IMR-90 (cell line): ENCODE results near the gene VAMP8. TPM values are rescaled to one million over a fixed set of nuclear protein-coding genes. Genes with fewer than 3 reads are reported as not detected.

ENCODE experiments used
- ATAC-seq: fragments of 200-7000 bp; cut with Tn5 transposase; 2 replicates; pipeline ENCODE4 v1.9.1; 2020; ENCODE audit warnings: low read depth, mild to moderate bottlenecking, moderate library complexity
- BruUV-seq: library from RNA; stranded (reverse); fragments of 400-500 nt; replicated peaks from 2 replicates; lab custom pipeline; 2021; lab: Mats Ljungman, UMichigan
- CTCF ChIA-PET: fragments of 300-600 bp; formaldehyde crosslinking; extraction: SDS; loops from one replicate; lab custom pipeline; 2021; ENCODE audit warnings: antibody characterized with exemption; lab: Yijun Ruan, JAX
- POLR2A ChIA-PET: fragments of 300-600 bp; sonication (Branson Sonifier 250); formaldehyde crosslinking; loops from one replicate; lab custom pipeline; 2022; ENCODE audit warnings: antibody characterized with exemption; ENCODE audit not compliant: unreplicated experiment; lab: Charles Lee
- DNase-seq: peaks from one replicate; pipeline ENCODE4 v3.0.0; 2013
- H2AFZ ChIP-seq: replicated peaks from 2 replicates; pipeline ENCODE3; 2013; ENCODE audit warnings: low read length, mild to moderate bottlenecking; ENCODE audit not compliant: poor library complexity
- H2AK5ac ChIP-seq: 2 replicates; pipeline ENCODE4 v1.6.1; 2013; ENCODE audit warnings: low read depth, low read length, inconsistent platforms
- H2AK9ac ChIP-seq: replicated peaks from 2 replicates; pipeline ENCODE3; 2013; ENCODE audit warnings: mild to moderate bottlenecking, low read depth, low read length, moderate library complexity; ENCODE audit not compliant: poor library complexity
- H2BK120ac ChIP-seq: 2 replicates; pipeline ENCODE4 v1.6.1; 2013; ENCODE audit warnings: low read depth, low read length, inconsistent platforms
- H2BK15ac ChIP-seq: 3 replicates; pipeline ENCODE4 v1.6.1; 2013; ENCODE audit warnings: low read depth, low read length, inconsistent platforms
- H2BK20ac ChIP-seq: 2 replicates; pipeline ENCODE4 v1.6.1; 2013; ENCODE audit warnings: low read depth, mild to moderate bottlenecking, inconsistent platforms, low read length, moderate library complexity
- H2BK5ac ChIP-seq: 2 replicates; pipeline ENCODE4 v1.6.1; 2013; ENCODE audit warnings: mild to moderate bottlenecking, low read depth, low read length, inconsistent platforms; ENCODE audit not compliant: poor library complexity, severe bottlenecking
- H3K14ac ChIP-seq: replicated peaks from 2 replicates; pipeline ENCODE4 v1.6.1; 2013; ENCODE audit warnings: low read depth, low read length, inconsistent platforms
- H3K18ac ChIP-seq: 2 replicates; pipeline ENCODE4 v1.6.1; 2013; ENCODE audit warnings: low read depth, low read length, control low read depth
- H3K23ac ChIP-seq: 2 replicates; pipeline ENCODE4 v1.6.1; 2013; ENCODE audit warnings: low read depth, low read length, inconsistent platforms
- H3K27ac ChIP-seq: 2 replicates; pipeline ENCODE4 v1.5.1; 2013; ENCODE audit warnings: mild to moderate bottlenecking, control low read depth, low read length; ENCODE audit not compliant: insufficient read depth
- H3K27me3 ChIP-seq: 2 replicates; pipeline ENCODE4 v1.6.1; 2013; ENCODE audit warnings: low read length; ENCODE audit not compliant: control insufficient read depth, insufficient read depth
- H3K36me3 ChIP-seq: 2 replicates; pipeline ENCODE4 v1.6.1; 2013; ENCODE audit warnings: low read length, mixed read lengths; ENCODE audit not compliant: control insufficient read depth, insufficient read depth
- H3K4ac ChIP-seq: 2 replicates; pipeline ENCODE4 v1.6.1; 2013; ENCODE audit warnings: low read depth, low read length, inconsistent platforms
- H3K4me1 ChIP-seq: 2 replicates; pipeline ENCODE4 v1.6.1; 2013; ENCODE audit warnings: low read length, mixed read lengths; ENCODE audit not compliant: control insufficient read depth, insufficient read depth
- H3K4me2 ChIP-seq: 2 replicates; pipeline ENCODE4 v1.6.1; 2013; ENCODE audit warnings: low read depth, mild to moderate bottlenecking, control low read depth, low read length, moderate library complexity
- H3K4me3 ChIP-seq: 2 replicates; pipeline ENCODE4 v1.5.1; 2013; ENCODE audit warnings: low read depth, mild to moderate bottlenecking, control low read depth, low read length, moderate library complexity; ENCODE audit not compliant: insufficient read depth
- H3K56ac ChIP-seq: 2 replicates; pipeline ENCODE4 v1.6.1; 2013; ENCODE audit warnings: low read length, inconsistent platforms; ENCODE audit not compliant: insufficient read depth; ENCODE audit errors: extremely low read depth
- H3K79me1 ChIP-seq, 2 experiments: 2 replicates each; pipeline ENCODE4 v1.6.1; 2013; ENCODE audit warnings: low read length in 2 of 2, inconsistent platforms in 1 of 2, low read depth in 1 of 2
- H3K9ac ChIP-seq: 2 replicates; pipeline ENCODE4 v1.6.1; 2013; ENCODE audit warnings: low read depth, low read length, control low read depth
- H3K9me1 ChIP-seq: 2 replicates; pipeline ENCODE4 v1.6.1; 2013; ENCODE audit warnings: low read length, inconsistent platforms; ENCODE audit not compliant: insufficient read depth
- H3K9me3 ChIP-seq: 2 replicates; pipeline ENCODE4 v1.6.1; 2013; ENCODE audit warnings: low read length; ENCODE audit not compliant: control insufficient read depth, insufficient read depth
- H4K20me1 ChIP-seq: 2 replicates; pipeline ENCODE4 v1.6.1; 2013; ENCODE audit warnings: low read length, inconsistent platforms; ENCODE audit not compliant: insufficient read depth
- H4K5ac ChIP-seq: 2 replicates; pipeline ENCODE4 v1.6.1; 2013; ENCODE audit warnings: mild to moderate bottlenecking, low read depth, low read length, control low read depth
- H4K8ac ChIP-seq, 2 experiments: 2 replicates each; pipeline ENCODE4 v1.6.1; 2013; ENCODE audit warnings: low read depth in 2 of 2, low read length in 2 of 2, control low read depth in 1 of 2, inconsistent platforms in 1 of 2
- H4K91ac ChIP-seq: 2 replicates; pipeline ENCODE4 v1.6.1; 2013; ENCODE audit warnings: low read depth, low read length, inconsistent platforms; ENCODE audit not compliant: insufficient read depth
- MAZ ChIP-seq: IDR thresholded peaks from 2 replicates; pipeline ENCODE4 v1.6.1; 2012; ENCODE audit warnings: low read depth, mild to moderate bottlenecking, low read length, improper control_type of control experiment, moderate library complexity, borderline replicate concordance
- POLR2A ChIP-seq: IDR thresholded peaks from 2 replicates; pipeline ENCODE4 v1.6.1; 2012; ENCODE audit warnings: mild to moderate bottlenecking, low read depth, low read length
- WGBS, 2 experiments: methylation state at CpG; one replicate each; pipeline versions ENCODE4 v1.1.5 to v1.1.7; 2013; ENCODE audit warnings: missing lambda C conversion rate in 2 of 2; ENCODE audit not compliant: insufficient read length in 1 of 2; ENCODE audit errors: extremely low coverage in 2 of 2; 5-methylcytosine and 5-hydroxymethylcytosine counted together
- dilution Hi-C: fragments of 300-500 bp; cut with HindIII; formaldehyde crosslinking; loops from one replicate; pipeline ENCODE4 v1.14.3; 2018; ENCODE audit warnings: low sequenced_read_pairs; ENCODE audit not compliant: unreplicated experiment
- in situ Hi-C: fragments of 300-500 bp; cut with MboI; formaldehyde crosslinking; loops from 3 replicates; pipeline ENCODE4 v1.14.3; 2019; ENCODE audit warnings: low sequenced_read_pairs, inconsistent platforms, mixed read lengths
- intact Hi-C: fragments of 100-400 bp; cut with micrococcal nuclease; formaldehyde crosslinking; loops from 2 replicates; pipeline ENCODE4 v1.10.0; 2022
- polyA plus RNA-seq, 3 experiments: library from polyadenylated mRNA; depleted of rRNA; stranded (reverse); fragments of >200 nt; gene quantifications; 2 replicates each; pipeline ENCODE4 v1.2.3, GENCODE V29; 2012; ENCODE audit warnings: low replicate concordance in 1 of 3
- total RNA-seq: library from RNA; depleted of rRNA; stranded (reverse); fragments of >200 nt; gene quantifications from 2 replicates; pipeline ENCODE4 v1.2.3, GENCODE V29; 2012

Gene VAMP8
- total and polyA plus RNA-seq, 2 of the 4 experiments (the other 2 are of a cell fraction): 0.90 to 1.9 TPM

DNA sequence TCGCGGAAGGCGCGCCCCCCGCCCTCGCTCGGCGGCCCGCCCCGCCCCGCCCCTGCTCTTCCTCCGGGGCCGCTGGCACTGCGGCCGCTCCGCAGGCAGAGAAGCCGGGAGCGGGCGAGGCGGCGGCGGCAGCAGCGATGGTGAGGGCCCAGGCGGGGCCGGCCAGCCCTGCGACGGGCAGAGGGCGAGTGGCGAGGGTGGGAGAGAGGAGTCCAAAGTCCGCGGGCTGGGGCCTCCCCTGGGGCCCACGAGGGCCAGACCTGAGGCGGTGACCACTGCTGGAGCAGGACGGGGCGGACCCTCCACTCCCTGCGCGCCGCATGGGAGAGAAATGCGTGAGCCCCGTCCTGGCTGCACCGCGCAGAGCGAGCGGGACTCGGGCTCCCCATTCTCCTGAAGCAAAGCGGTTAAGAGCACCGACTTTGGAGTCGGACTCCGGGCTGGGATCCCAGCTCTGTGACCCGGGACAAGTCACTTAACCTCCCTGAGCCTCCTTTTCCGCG lies 7.0 kb downstream of the VAMP8 start, which contains the start of gene VAMP5:
Gene VAMP5, plus strand, starts transcription at position 78 of the 503 bp plus-strand sequence. Its CDS starts 60 bp downstream, at position 138.
- Histone ChIP-seq H3K4ac (peak within 1 kb of the TSS; percentile 97), H3K9me1 (peaks cover 17% of the 10 kb centered on the region), H3K23ac (peak within 1 kb of the TSS; percentile 98), H3K4me3 (peak within 1 kb of the TSS; percentile 50), H3K79me1 (peaks cover 6 to 41% of the 10 kb centered on the region in 2 experiments; a peak in 2 of 4 replicates), H2BK120ac (peak within 1 kb of the TSS; percentile 91), H3K9ac (peak within 1 kb of the TSS; percentile 69), H2AFZ (peak within 1 kb of the TSS; percentile 94), H3K4me1 (peaks cover 24% of the 10 kb centered on the region), H4K91ac (peak within 1 kb of the TSS; percentile 92), H2BK20ac (peak within 1 kb of the TSS; percentile 89), H4K20me1 (no peaks in the 10 kb centered on the region), H4K5ac (peak within 1 kb of the TSS; percentile 99), H2BK15ac (peak within 1 kb of the TSS; percentile 73; the same call in 2 of the 3 replicates), H3K14ac (peak within 1 kb of the TSS; percentile 94), H3K4me2 (peak within 1 kb of the TSS; percentile 87), H3K56ac (peak within 1 kb of the TSS; percentile 54), H3K18ac (peak within 1 kb of the TSS; percentile 65), H2AK5ac (peak within 1 kb of the TSS; percentile 98), H3K27me3 (no peaks in the 10 kb centered on the region), H3K27ac (peak within 1 kb of the TSS; percentile 90), H4K8ac (peak within 1 kb of the TSS; percentile 42 to 97), H3K9me3 (no peaks in the 10 kb centered on the region), H3K36me3 (no peaks in the 10 kb centered on the region), H2AK9ac (peak within 1 kb of the TSS; percentile 95), H2BK5ac (peak within 1 kb of the TSS; percentile 94)
- CTCF ChIA-PET: no interaction called here
- ATAC-seq (peak; percentile 65), DNase-seq (no peak)
- dilution Hi-C loops: no loop called here
- in situ Hi-C loops: no loop called here
- 5% methylated on average over 27 of the region's 52 CpGs; no CpG with 5 or more reads in 1 of the 2 experiments for WGBS, 2 experiments
- intact Hi-C loops: loop anchor here (2.0 kb wide), 1 partner anchor 24 kb away; the partner anchor contains the start of gene GGCX
- POLR2A ChIA-PET: no interaction called here
- BruUV-seq: no TSS peak
- TF ChIP-seq MAZ: peak; percentile 34; the same call in 1 of the 2 replicates
- no peak for TF ChIP-seq POLR2A
